H9 (cell line): Measurements from ENCODE around the gene MRPS5. TPM values are rescaled to one million over a fixed set of nuclear protein-coding genes. Genes with fewer than 3 reads are reported as not detected.

Experiments used
- DNase-seq: peaks from one replicate; pipeline ENCODE4 v3.0.0-alpha.2; 2017
- H2AFZ ChIP-seq: one replicate; pipeline ENCODE4 v1.6.1; 2013; ENCODE audit warnings: mild to moderate bottlenecking, low read length, control low read depth, moderate library complexity
- H2AK5ac ChIP-seq: 2 replicates; pipeline ENCODE4 v1.6.1; 2013; ENCODE audit warnings: low read length, control low read depth, mixed read lengths; ENCODE audit not compliant: insufficient read length
- H2BK120ac ChIP-seq: one replicate; pipeline ENCODE4 v1.6.1; 2013; ENCODE audit warnings: low read depth, mild to moderate bottlenecking, low read length, control low read depth, inconsistent platforms; ENCODE audit not compliant: poor library complexity, severe bottlenecking
- H2BK12ac ChIP-seq: 2 replicates; pipeline ENCODE4 v1.6.1; 2013; ENCODE audit warnings: low read length, control low read depth, mixed read lengths, low read depth; ENCODE audit not compliant: insufficient read length
- H2BK15ac ChIP-seq: 2 replicates; pipeline ENCODE4 v1.6.1; 2013; ENCODE audit warnings: low read depth, low read length, control low read depth
- H2BK20ac ChIP-seq: one replicate; pipeline ENCODE4 v1.6.1; 2013; ENCODE audit warnings: low read depth, mild to moderate bottlenecking, low read length, control low read depth, inconsistent platforms; ENCODE audit not compliant: poor library complexity, severe bottlenecking
- H2BK5ac ChIP-seq: 2 replicates; pipeline ENCODE4 v1.6.1; 2013; ENCODE audit warnings: low read length, control low read depth, mixed read lengths; ENCODE audit not compliant: insufficient read length
- H3K14ac ChIP-seq: 2 replicates; pipeline ENCODE4 v1.6.1; 2013; ENCODE audit warnings: low read length, control low read depth; ENCODE audit not compliant: insufficient read depth
- H3K18ac ChIP-seq: 2 replicates; pipeline ENCODE4 v1.6.1; 2013; ENCODE audit warnings: low read depth, mild to moderate bottlenecking, mixed read lengths, low read length, control low read depth; ENCODE audit not compliant: insufficient read length
- H3K23ac ChIP-seq: 2 replicates; pipeline ENCODE4 v1.6.1; 2013; ENCODE audit warnings: low read length, control low read depth, mixed read lengths, low read depth; ENCODE audit not compliant: insufficient read length
- H3K23me2 ChIP-seq: 2 replicates; pipeline ENCODE4 v1.6.1; 2013; ENCODE audit warnings: low read depth, mild to moderate bottlenecking, mixed read lengths, low read length, control low read depth; ENCODE audit not compliant: insufficient read length, poor library complexity, severe bottlenecking
- H3K27ac ChIP-seq: 2 replicates; pipeline ENCODE4 v1.5.1; 2013; ENCODE audit warnings: low read length, control low read depth, mixed read lengths, low read depth; ENCODE audit not compliant: insufficient read length
- H3K27me3 ChIP-seq: 2 replicates; pipeline ENCODE4 v1.6.1; 2013; ENCODE audit warnings: low read length, control low read depth, inconsistent platforms; ENCODE audit not compliant: insufficient read depth
- H3K4ac ChIP-seq: 2 replicates; pipeline ENCODE4 v1.6.1; 2013; ENCODE audit warnings: low read depth, mild to moderate bottlenecking, control low read depth, inconsistent platforms, low read length, moderate library complexity
- H3K4me1 ChIP-seq: 2 replicates; pipeline ENCODE4 v1.6.1; 2013; ENCODE audit warnings: low read length, control low read depth, inconsistent platforms; ENCODE audit not compliant: insufficient read depth
- H3K4me2 ChIP-seq: 2 replicates; pipeline ENCODE4 v1.6.1; 2013; ENCODE audit warnings: low read length, control low read depth, mixed read lengths; ENCODE audit not compliant: insufficient read length, insufficient read depth
- H3K56ac ChIP-seq: 2 replicates; pipeline ENCODE4 v1.6.1; 2013; ENCODE audit warnings: low read depth, mild to moderate bottlenecking, mixed read lengths, low read length, control low read depth; ENCODE audit not compliant: insufficient read length
- H3K79me1 ChIP-seq: 2 replicates; pipeline ENCODE4 v1.6.1; 2013; ENCODE audit warnings: low read depth, mild to moderate bottlenecking, moderate library complexity, low read length, control low read depth, inconsistent platforms; ENCODE audit not compliant: insufficient read depth, poor library complexity, severe bottlenecking
- H3K79me2 ChIP-seq: 2 replicates; pipeline ENCODE4 v1.6.1; 2013; ENCODE audit warnings: low read length, control low read depth, inconsistent platforms; ENCODE audit not compliant: insufficient read depth
- H3K9ac ChIP-seq: 2 replicates; pipeline ENCODE4 v1.6.1; 2013; ENCODE audit warnings: low read length, control low read depth, mixed read lengths; ENCODE audit not compliant: insufficient read length; ENCODE audit errors: extremely low read depth
- H3K9me3 ChIP-seq: one replicate; pipeline ENCODE4 v1.6.1; 2013; ENCODE audit warnings: low read depth, low read length, inconsistent platforms; ENCODE audit not compliant: control insufficient read depth
- H3T11ph ChIP-seq: one replicate; pipeline ENCODE4 v1.6.1; 2013; ENCODE audit warnings: mild to moderate bottlenecking, low read length, control low read depth, inconsistent platforms
- H4K20me1 ChIP-seq: one replicate; pipeline ENCODE4 v1.6.1; 2013; ENCODE audit not compliant: control insufficient read depth, insufficient read length, insufficient read depth
- H4K5ac ChIP-seq: 2 replicates; pipeline ENCODE4 v1.6.1; 2013; ENCODE audit warnings: low read depth, mild to moderate bottlenecking, mixed read lengths, low read length, control low read depth; ENCODE audit not compliant: insufficient read length
- H4K8ac ChIP-seq: replicated peaks from 2 replicates; pipeline ENCODE4 v1.6.1; 2013; ENCODE audit warnings: low read length, control low read depth, mixed read lengths, low read depth; ENCODE audit not compliant: insufficient read length
- H4K91ac ChIP-seq: 2 replicates; pipeline ENCODE4 v1.6.1; 2013; ENCODE audit warnings: low read depth, mild to moderate bottlenecking, moderate library complexity, mixed read lengths, low read length, control low read depth; ENCODE audit not compliant: insufficient read length
- H3K27ac Mint-ChIP-seq, 3 experiments: 2 replicates in 2 of 3; 3 replicates in 1 of 3; pipeline ENCODE4 v1.8.0; 2020 to 2021; ENCODE audit warnings: mixed read lengths in 3 of 3, mild to moderate bottlenecking in 1 of 3, moderate library complexity in 1 of 3
- H3K27me3 Mint-ChIP-seq: 2 replicates; pipeline ENCODE4 v1.8.0; 2021; ENCODE audit warnings: low read depth, mild to moderate bottlenecking, moderate library complexity, mixed read lengths
- H3K36me3 Mint-ChIP-seq, 3 experiments: 2 replicates in 2 of 3; 3 replicates in 1 of 3; pipeline ENCODE4 v1.8.0; 2020 to 2021; ENCODE audit warnings: low read depth in 3 of 3, mixed read lengths in 3 of 3; ENCODE audit not compliant: insufficient read depth in 1 of 3
- H3K4me1 Mint-ChIP-seq, 2 experiments: 2 replicates each; pipeline ENCODE4 v1.8.0; 2020; ENCODE audit warnings: mixed read lengths in 2 of 2
- H3K4me3 Mint-ChIP-seq, 2 experiments: 2 replicates in 1 of 2; 3 replicates in 1 of 2; pipeline ENCODE4 v1.8.0; 2020 to 2021; ENCODE audit warnings: mild to moderate bottlenecking in 2 of 2, mixed read lengths in 2 of 2, moderate library complexity in 1 of 2
- H3K9me3 Mint-ChIP-seq, 2 experiments: 2 replicates in 1 of 2; 3 replicates in 1 of 2; pipeline ENCODE4 v1.8.0; 2020; ENCODE audit warnings: mild to moderate bottlenecking in 2 of 2, mixed read lengths in 2 of 2, moderate library complexity in 1 of 2
- WGBS: extraction: QIAGEN DNeasy Blood & Tissue Kit; methylation state at CpG from one replicate; pipeline ENCODE4 v1.1.7; 2013; ENCODE audit warnings: missing lambda C conversion rate, low lambda C conversion rate, mixed read lengths; ENCODE audit not compliant: insufficient read length; ENCODE audit errors: extremely low coverage; 5-methylcytosine and 5-hydroxymethylcytosine counted together
- total RNA-seq: library from RNA; stranded (reverse); gene quantifications from 2 replicates; pipeline ENCODE4 v1.2.1, GENCODE V29; 2021
- TF ChIP-seq, protein P1 (sequence below): fragments of 200-600 bp; sonication (generic); conservative IDR thresholded peaks from 3 replicates; pipeline ENCODE4 v1.8.0; 2021; ENCODE audit warnings: antibody characterized with exemption, mild to moderate bottlenecking

The MRPS5 gene
- total RNA-seq, 1 experiment from 2014 or later = 50.9 TPM

DNA sequence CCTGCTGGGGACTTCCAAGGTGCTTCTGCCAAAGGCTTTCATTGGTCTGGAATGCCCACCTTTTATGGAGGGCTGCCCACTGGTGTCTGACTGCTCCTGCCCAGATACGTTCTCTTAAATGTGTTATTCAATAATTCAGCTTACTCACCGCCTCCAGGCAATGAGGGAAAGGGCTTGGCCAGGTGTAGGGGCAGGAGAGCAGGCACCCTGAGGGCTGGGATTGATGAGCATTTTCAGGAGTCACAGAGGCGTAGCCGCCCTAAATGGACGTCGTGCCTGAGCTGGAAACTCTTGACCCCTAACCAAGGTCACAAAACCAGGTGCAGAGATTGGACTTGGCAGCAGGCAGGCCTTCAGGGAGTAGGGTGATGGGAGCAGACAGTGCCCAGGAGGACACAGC lies 69.3 kb downstream of the MRPS5 start:
- Histone ChIP-seq H2BK20ac (no peak overlapping the region), H4K91ac (no peak overlapping the region), H2BK120ac (no peak overlapping the region), H2BK15ac (no peak overlapping the region), H4K5ac (no peak overlapping the region), H4K20me1 (no peaks in the 10 kb centered on the region), H3K23ac (no peak overlapping the region), H3T11ph (no peak overlapping the region), H3K9me3 (no peaks in the 10 kb centered on the region), H3K14ac (no peak overlapping the region; the same call in 1 of the 2 replicates), H3K18ac (no peak overlapping the region), H4K8ac (no peak overlapping the region), H2BK5ac (no peak overlapping the region), H3K4me2 (no peak overlapping the region), H3K4ac (no peak overlapping the region), H3K23me2 (no peaks in the 10 kb centered on the region), H2BK12ac (no peak overlapping the region), H2AFZ (no peak overlapping the region), H3K79me2 (no peaks in the 10 kb centered on the region), H3K27me3 (no peaks in the 10 kb centered on the region), H2AK5ac (no peak overlapping the region), H3K27ac (no peak overlapping the region), H3K4me1 (no peaks in the 10 kb centered on the region; the same call in 1 of the 2 replicates), H3K79me1 (no peaks in the 10 kb centered on the region), H3K56ac (no peak overlapping the region), H3K9ac (no peak overlapping the region)
- TF ChIP-seq, protein P1, sequence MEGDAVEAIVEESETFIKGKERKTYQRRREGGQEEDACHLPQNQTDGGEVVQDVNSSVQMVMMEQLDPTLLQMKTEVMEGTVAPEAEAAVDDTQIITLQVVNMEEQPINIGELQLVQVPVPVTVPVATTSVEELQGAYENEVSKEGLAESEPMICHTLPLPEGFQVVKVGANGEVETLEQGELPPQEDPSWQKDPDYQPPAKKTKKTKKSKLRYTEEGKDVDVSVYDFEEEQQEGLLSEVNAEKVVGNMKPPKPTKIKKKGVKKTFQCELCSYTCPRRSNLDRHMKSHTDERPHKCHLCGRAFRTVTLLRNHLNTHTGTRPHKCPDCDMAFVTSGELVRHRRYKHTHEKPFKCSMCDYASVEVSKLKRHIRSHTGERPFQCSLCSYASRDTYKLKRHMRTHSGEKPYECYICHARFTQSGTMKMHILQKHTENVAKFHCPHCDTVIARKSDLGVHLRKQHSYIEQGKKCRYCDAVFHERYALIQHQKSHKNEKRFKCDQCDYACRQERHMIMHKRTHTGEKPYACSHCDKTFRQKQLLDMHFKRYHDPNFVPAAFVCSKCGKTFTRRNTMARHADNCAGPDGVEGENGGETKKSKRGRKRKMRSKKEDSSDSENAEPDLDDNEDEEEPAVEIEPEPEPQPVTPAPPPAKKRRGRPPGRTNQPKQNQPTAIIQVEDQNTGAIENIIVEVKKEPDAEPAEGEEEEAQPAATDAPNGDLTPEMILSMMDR = no peak
- no peaks in the 10 kb centered on the region for H3K36me3 Mint-ChIP-seq
- H3K27ac Mint-ChIP-seq = no peak overlapping the region
- peaks cover 44% of the 10 kb centered on the region for H3K27me3 Mint-ChIP-seq
- peaks cover 4 to 8% of the 10 kb centered on the region in 2 experiments for H3K4me1 Mint-ChIP-seq
- no peak overlapping the region for H3K4me3 Mint-ChIP-seq
- DNase-seq = no peak
- no peaks in the 10 kb centered on the region for H3K9me3 Mint-ChIP-seq
- WGBS = no CpG with 5 or more reads among the region's 6 CpGs
